GM12874 (cell line): Measurements from ENCODE around the gene STRBP.

Experiments
- TF ChIP-seq, protein P1 (sequence below): IDR thresholded peaks from 2 replicates; pipeline ENCODE4 v1.5.1; 2011; ENCODE audit warnings: low read depth, mild to moderate bottlenecking, control low read depth, low read length, moderate library complexity; ENCODE audit not compliant: insufficient read depth

Gene STRBP

DNA sequence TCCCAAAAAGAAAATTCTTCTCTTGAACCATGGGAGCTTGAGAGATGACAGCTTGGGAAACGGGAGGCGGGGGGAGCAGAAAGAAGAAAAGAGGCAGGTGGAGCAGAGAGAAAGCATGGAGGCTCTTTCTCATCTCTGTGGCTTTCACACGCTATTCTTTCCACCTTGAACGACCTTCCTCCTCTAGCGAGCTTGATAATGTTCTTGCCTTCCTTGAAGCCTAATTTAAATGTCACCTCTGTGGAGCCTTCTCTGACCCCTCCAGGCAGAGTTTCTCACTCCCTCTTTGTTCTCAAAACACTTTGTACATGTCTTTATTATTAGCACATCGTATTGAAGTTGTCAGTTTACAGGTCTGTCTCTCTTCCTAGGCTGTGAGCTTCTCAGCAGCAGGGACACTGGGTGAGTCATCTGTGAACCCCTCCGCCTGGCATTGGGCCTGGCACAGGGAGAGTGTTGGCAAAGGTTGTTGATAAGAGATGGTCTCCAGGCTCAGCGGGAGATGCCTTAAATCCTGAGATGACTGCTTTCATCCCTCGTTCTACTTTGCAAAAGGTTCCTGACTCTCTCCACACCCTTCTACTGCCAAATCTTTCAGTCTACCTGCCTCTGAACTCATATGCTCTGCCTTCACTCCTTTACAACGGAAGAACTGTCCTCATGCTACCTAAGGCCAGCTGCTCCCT is 14.1 kb upstream of the STRBP start:
- TF ChIP-seq, protein P1, sequence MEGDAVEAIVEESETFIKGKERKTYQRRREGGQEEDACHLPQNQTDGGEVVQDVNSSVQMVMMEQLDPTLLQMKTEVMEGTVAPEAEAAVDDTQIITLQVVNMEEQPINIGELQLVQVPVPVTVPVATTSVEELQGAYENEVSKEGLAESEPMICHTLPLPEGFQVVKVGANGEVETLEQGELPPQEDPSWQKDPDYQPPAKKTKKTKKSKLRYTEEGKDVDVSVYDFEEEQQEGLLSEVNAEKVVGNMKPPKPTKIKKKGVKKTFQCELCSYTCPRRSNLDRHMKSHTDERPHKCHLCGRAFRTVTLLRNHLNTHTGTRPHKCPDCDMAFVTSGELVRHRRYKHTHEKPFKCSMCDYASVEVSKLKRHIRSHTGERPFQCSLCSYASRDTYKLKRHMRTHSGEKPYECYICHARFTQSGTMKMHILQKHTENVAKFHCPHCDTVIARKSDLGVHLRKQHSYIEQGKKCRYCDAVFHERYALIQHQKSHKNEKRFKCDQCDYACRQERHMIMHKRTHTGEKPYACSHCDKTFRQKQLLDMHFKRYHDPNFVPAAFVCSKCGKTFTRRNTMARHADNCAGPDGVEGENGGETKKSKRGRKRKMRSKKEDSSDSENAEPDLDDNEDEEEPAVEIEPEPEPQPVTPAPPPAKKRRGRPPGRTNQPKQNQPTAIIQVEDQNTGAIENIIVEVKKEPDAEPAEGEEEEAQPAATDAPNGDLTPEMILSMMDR, result no peak

DNA sequence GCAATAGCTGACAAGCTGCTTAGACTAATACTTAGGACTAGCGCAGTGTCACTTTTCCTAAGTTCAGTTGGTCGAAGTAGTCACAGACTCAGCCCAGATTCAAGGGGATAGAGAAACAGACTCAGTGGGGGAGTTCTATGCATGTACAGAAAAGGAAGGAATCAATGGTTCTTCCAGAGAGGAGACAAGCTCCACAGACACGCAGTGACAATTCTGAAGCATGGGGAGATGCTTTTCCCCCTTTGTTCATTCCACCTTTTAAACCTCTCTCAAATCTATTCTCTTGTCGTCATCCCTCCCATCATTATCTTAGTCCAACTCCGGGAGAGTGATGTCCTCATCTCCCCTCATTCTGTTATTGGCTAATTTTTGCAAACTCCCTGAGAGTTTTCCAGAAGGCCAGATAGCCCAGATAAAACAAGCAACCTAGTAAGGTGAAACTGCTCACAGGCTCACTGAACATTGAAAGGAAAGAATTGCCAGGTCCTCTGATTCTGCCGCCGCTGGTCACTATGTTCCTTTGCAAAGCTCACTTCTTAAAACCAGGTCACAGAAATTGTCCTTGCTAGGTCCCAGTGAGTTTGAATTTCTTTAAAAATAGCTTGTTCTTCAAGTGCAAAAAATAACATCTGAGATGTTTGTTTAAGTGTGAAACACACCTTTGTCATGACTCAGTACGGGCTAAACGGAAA is 13.4 kb upstream of the STRBP start:
- TF ChIP-seq, protein P1, result no peak

DNA sequence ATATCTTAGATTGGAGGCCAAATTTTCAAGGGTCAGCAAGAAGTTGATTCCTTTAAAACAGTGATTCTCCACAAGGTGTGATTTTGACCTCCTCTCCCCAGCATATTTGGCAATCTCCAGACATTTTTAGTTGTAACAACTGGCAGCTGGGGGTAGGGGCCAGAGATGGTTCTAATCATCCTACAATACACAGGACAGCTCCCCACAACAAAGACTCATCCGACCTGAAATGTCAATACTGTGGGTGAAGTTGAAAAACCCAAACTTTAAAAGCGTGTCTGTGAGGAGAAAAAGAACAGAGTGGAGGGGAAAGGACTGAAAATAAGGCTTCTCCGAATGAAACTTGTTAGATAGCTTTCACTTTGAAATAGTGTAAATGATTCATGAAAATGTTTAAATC is 10.0 kb upstream of the STRBP start:
- TF ChIP-seq, protein P1, result no peak

DNA sequence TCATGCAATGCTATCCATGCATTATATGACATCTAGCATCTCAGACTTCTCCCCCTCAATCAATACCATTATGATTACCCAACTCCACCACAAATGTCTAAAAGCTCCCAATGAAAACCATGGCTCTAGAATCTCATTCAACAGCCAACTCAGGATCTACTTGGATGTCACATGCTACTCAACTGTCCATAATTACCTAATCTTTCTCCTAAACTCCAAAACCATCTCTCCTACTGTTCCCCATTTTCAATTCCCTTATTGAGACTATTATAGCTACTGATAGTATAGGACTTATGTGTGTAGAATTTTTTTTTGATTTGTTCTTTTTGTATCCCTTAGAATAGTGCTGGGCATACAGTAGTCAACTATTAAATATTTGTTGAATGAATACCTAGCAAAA is 8.2 kb upstream of the STRBP start:
- TF ChIP-seq, protein P1, result no peak

DNA sequence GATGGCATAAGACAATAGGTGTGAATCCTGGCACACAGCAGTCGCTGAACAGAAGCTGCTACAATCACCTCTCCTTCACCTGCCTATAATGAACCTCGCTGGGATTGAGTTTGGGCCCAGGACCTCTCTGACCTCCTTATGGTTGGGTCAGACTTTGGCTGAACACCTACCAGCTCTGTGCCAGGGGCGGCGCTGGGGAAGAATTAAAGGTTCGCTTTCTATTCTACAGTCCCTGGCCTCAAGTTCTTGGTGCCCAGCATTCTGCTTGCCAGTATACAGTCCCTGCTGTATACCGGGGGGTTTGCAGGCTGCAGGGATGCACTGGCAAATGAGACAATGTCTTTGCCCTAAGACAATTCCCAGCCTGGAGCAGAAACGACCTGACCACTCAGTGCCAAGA is 895 bp upstream of the STRBP start:
- TF ChIP-seq, protein P1, result no peak

DNA sequence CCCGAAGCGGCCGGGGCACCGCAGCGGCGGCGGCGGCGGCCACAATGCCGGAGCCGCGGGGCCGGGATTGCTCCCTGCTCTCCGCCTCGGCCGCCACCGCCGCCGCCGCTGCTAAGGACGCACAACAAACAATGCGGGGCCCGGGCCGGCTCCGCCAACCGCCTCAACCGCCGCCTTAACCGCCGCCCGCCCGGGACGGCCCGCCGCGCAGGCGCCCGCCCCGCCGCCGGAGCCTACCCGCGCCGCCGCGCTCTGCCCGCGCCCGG is 254 bp downstream of the STRBP start:
- TF ChIP-seq, protein P1, result no peak

DNA sequence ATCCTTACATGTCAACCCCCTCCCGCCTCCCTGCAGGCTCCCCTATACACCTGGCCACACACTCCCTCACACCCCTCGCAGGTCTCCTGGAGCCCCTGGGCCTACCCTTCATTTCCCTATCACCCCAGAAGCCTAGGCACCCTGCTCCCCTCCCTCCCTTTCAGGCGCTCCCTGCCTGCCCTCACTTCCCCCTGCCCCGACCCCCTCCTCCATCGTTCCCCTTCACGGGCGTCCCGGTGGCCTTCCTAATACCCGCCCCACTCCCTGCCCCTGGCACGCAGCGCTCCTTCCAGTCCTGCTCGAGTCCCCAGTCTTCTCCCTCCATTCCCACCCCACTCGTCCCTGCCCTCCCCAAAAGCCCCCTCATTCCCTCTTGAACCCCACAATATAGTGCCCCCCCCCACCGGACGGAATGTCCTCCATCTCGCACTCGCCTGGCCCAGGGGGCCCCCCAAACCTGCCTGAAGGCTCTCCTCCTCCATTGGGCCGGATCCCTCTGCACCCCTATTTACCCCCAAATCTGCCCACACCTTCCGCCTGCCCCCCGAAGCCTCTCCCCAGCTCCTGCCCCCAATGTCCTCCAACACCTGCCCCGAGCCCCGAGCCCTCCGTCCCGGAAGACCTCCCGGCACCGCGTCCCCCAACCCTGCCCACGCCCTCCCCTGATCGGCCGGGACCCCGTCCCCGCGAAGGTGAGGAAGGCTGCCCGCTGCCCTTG is 746 bp downstream of the STRBP start:
- TF ChIP-seq, protein P1, result no peak
